T47D (cell line): Measurements from ENCODE around the gene ZNF267.
"Not testable (repeated sequence)": the region's sequence is repeated elsewhere in the genome, so short reads cannot be mapped to it uniquely, and the experiment has no call there.

Source experiments
- DNase-seq, 2 experiments: peaks; one replicate each; pipeline versions ENCODE4 v3.0.0 to v3.0.0-alpha.2; 2011 to 2012; ENCODE audit warnings: low read depth in 1 of 2, low spot score in 1 of 2
- JUND ChIP-seq: IDR thresholded peaks from 2 replicates; pipeline ENCODE4 v1.6.1; 2012; ENCODE audit warnings: low read depth
- in situ Hi-C: cut with HindIII; loops from 2 replicates; pipeline ENCODE4 v1.10.0; 2016; ENCODE audit warnings: low sequenced_read_pairs, low pct_unique_long_range_greater_than_20kb

ZNF267 gene

DNA sequence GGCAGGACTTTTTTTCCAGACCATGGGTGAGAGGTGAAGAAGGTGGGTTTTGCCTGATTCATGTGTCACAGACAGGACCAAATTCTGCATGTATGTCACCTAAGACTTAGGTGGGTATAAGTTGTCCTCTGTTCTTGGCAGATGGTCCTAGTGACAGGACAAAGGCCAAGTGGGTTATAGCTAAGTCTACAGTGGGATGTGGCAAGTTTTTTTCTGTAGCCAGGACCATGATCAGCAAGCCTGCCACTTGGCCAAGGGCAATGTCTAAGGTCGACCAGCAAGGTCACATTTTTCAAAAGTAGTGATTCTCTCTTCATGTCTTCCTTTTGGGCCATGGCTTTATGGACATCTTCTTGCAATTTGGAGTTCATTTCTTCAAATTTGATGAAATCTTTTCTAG is 20.2 kb downstream of the ZNF267 start:
- in situ Hi-C loops: no loop called here
- DNase-seq: no peak
- no peak for TF ChIP-seq JUND

DNA sequence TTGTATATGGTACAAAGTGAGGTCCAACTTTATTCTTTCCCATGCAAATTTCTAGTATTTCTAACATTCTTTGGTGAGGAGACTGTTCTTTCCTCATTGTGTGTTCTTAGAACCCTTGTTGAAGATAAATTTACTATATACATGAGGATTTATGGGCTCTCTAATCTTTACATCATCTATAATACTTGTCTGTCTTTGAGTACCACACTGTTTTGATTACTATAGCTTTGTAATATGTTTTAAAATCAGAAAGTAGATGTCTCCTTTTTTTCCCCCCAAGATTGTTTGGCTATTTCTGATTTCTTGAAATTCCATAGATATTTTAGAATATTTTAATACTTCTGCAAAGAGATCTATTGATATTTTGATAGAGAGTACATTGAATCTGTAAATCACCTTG is 23.7 kb downstream of the ZNF267 start:
- DNase-seq: no peak
- TF ChIP-seq JUND: no peak
- in situ Hi-C loops: no loop called here

DNA sequence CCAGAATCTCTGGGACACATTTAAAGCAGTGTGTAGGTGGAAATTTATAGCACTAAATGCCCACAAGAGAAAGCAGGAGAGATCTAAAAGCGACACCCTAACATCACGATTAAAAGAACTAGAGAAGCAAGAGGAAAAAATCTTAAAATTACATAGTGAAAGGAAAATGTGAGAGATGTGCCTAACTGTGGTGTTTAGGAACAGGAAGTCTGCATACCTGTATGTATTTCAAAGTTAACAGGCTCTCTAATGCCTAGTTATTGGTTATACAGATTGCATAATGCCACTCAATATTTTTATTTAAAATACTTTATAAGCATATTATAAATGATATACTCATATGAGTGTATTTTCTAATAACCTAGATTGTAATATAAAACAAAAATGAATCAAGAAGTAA is 25.9 kb downstream of the ZNF267 start:
- in situ Hi-C loops: no loop called here
- DNase-seq: no peak
- no peak for TF ChIP-seq JUND

DNA sequence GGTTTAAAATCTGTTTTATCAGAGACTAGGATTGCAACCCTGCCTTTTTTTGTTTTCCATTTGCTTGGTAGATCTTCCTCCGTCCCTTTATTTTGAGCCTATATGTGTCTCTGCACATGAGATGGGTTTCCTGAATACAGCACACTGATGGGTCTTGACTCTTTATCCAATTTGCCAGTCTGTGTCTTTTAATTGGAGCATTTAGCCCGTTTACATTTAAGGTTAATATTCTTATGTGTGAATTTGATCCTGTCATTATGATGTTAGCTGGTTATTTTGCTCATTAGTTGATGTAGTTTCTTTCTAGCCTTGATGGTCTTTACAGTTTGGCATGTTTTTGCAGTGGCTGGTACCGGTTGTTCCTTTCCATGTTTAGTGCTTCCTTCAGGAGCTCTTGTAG is 31.0 kb downstream of the ZNF267 start:
- DNase-seq, in situ Hi-C loops: not testable (repeated sequence)

DNA sequence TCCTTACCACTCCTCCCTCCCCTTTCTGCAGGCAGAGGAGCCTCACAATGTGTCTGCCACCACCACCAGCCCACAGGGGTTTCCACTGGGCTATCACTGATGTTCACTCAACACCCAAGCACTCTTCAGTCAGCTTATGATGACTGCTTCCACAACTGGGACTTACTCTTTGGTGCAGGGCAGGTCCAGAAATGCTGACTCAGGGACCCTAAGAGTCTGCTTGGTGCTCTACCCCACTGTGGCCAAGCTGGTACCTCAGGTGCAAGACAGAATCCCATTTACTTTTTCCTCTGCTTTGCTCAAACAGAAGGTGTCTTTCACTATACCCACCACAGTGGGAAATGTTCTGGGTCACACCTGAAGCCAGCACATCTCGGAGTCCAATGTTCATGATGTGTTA is 40.1 kb downstream of the ZNF267 start:
- no peak for TF ChIP-seq JUND

DNA sequence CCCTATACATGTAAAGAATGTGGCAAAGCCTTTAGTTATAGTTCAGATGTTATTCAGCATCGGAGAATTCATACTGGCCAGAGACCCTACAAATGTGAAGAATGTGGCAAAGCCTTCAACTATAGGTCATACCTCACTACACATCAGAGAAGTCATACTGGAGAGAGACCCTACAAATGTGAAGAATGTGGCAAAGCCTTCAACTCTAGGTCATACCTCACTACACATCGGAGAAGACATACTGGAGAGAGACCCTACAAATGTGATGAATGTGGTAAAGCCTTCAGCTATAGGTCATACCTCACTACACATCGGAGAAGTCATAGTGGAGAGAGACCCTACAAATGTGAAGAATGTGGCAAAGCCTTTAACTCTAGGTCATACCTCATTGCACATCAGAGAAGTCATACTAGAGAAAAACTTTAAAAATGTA is 42.5 kb downstream of the ZNF267 start:
- TF ChIP-seq JUND: no peak
- DNase-seq: no peak
- in situ Hi-C loops: no loop called here

More for the DNA sequence above, 40.1 kb downstream of the ZNF267 start:
- DNase-seq: no peak
- in situ Hi-C loops: no loop called here

DNA sequence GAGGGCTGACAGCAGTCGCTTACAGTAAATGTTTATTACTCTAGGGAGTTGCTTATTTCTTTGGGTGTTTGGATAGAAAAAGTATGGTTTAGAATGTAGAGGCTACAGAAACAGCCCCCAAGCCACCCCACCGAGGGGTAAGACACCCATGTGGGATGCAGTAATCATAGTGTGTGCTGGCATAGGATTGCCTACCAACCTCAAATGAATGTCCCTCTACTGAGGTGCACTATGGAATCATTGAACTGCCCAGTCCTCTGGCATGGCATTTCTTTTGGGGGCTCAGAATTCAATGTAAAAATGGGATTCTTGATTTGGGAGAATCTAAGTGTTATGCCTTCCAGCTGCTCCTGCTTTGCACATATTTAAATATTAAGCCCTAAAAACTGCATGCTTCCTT is 46.8 kb downstream of the ZNF267 start:
- no peak for DNase-seq
- in situ Hi-C loops: no loop called here
- no peak for TF ChIP-seq JUND

DNA sequence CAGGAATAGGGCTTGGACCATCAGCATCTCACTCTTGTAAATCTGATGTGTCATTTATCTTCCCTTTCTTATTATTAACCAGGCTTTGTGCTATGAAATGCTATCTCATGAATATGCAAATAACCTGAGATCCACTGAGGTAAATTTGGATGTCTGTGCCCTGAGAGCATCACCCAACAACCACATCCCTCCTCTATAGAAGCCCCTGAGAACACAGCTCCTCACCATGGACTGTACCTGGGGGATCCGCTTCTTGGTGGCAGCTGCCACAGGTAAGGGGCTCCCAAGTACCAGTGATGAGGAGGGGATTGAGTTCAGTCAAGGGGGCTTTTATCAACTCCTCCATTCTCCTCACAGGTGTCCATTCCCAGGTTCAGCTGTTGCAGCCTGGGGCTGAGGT is 78.2 kb downstream of the ZNF267 start:
- DNase-seq, in situ Hi-C loops: not testable (repeated sequence)

DNA sequence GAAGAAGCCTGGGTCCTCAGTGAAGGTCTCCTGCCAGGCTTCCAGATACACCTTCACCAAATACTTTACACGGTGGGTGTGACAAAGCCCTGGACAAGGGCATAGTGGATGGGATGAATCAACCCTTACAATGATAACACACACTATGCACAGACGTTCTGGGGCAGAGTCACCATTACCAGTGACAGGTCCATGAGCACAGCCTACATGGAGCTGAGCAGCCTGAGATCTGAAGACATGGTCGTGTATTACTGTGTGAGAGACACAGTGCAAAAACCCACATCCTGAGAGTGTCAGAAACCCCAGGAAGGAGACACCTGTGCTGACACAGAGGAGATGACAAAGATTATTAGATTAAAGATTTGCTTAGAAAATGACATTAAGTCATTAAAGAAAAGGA is 78.6 kb downstream of the ZNF267 start:
- in situ Hi-C loops, DNase-seq: not testable (repeated sequence)

DNA sequence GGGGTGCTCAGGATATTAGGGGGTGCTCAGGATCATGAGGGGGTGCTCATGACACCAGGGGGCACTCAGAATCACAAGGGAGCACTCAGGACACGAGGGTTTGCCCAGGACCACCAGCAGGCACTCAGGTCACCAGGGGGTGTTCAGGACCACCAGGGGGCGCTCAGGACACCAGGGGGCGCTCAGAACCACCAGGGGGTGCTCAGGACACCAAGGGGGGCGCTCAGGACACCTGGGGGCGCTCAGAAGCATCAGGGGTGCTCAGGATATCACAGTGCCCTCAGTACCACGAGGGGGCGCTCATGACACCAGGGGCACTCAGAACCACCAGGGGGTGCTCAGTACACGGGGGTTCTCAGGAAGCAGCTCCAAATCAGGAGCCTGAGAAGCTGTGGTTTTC is 82.6 kb downstream of the ZNF267 start:
- in situ Hi-C loops, DNase-seq: not testable (repeated sequence)

DNA sequence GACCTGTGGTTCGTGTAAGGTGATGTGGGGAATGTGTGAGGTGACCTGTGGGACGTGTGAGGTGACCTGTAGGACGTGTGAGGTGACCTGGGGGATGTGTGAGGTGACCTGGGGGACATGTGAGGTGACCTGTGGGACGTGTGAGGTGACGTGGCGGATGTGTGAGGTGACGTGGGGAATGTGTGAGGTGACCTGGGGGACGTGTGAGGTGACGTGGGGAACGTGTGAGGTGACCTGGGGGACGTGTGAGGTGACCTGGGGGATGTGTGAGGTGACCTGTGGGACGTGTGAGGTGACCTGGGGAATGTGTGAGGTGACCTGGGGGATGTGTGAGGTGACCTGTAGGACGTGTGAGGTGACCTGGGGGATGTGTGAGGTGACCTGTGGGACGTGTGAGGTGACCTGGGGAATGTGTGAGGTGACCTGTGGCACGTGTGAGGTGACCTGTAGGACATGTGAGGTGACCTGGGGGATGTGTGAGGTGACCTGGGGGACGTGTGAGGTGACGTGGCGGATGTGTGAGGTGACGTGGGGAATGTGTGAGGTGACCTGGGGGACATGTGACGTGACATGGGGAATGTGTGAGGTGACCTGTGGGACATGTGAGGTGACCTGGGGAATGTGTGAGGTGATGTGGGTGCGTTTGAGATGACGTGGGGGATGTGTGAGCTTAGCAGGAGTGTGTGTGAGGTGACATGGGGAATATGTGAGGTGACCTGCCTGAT is 86.7 kb downstream of the ZNF267 start:
- DNase-seq, in situ Hi-C loops: not testable (repeated sequence)
